H1 (cell line): Measurements from ENCODE around the gene ARHGAP6. TPM values are rescaled to one million over a fixed set of nuclear protein-coding genes. Genes with fewer than 3 reads are reported as not detected.

ENCODE experiments used
- CTCF ChIA-PET: fragments of 300-600 bp; sonication (Branson Sonifier 250); formaldehyde crosslinking; loops from one replicate; lab custom pipeline; 2021; ENCODE audit not compliant: partially characterized antibody; lab: Charles Lee
- POLR2A ChIA-PET: fragments of 300-600 bp; sonication (Branson Sonifier 250); formaldehyde crosslinking; loops from one replicate; lab custom pipeline; 2021; ENCODE audit warnings: inconsistent platforms; ENCODE audit not compliant: partially characterized antibody; lab: Charles Lee
- DNase-seq, 2 experiments: peaks; one replicate each; pipeline versions ENCODE4 v3.0.0 to v3.0.0-alpha.2; 2010 to 2022; ENCODE audit warnings: low spot score in 2 of 2, low read depth in 1 of 2, mixed read lengths in 1 of 2
- FAIRE-seq: peaks from 2 replicates; lab custom pipeline; 2011; peaks lifted over from hg19 to GRCh38; lab: Jason Lieb, UNC
- H2AFZ ChIP-seq: 2 replicates; pipeline ENCODE4 v1.8.1; 2012; ENCODE audit warnings: low read length, inconsistent platforms
- H2AK5ac ChIP-seq: 2 replicates; pipeline ENCODE4 v1.6.1; 2013; ENCODE audit warnings: low read depth, low read length
- H2BK120ac ChIP-seq: replicated peaks from 2 replicates; pipeline ENCODE3; 2013; ENCODE audit warnings: low read depth, low read length, inconsistent platforms
- H2BK12ac ChIP-seq: 2 replicates; pipeline ENCODE4 v1.6.1; 2013; ENCODE audit warnings: low read depth, low read length
- H2BK15ac ChIP-seq: 2 replicates; pipeline ENCODE4 v1.6.1; 2013; ENCODE audit warnings: low read length
- H2BK20ac ChIP-seq: 2 replicates; pipeline ENCODE4 v1.6.1; 2013; ENCODE audit warnings: low read length
- H2BK5ac ChIP-seq: 2 replicates; pipeline ENCODE4 v1.6.1; 2013; ENCODE audit warnings: low read depth, low read length
- H3K14ac ChIP-seq: 2 replicates; pipeline ENCODE4 v1.6.1; 2013; ENCODE audit warnings: inconsistent platforms; ENCODE audit not compliant: insufficient read length
- H3K18ac ChIP-seq: 2 replicates; pipeline ENCODE4 v1.6.1; 2013; ENCODE audit warnings: low read length; ENCODE audit errors: extremely low read depth
- H3K23ac ChIP-seq: 2 replicates; pipeline ENCODE4 v1.6.1; 2013; ENCODE audit warnings: inconsistent platforms; ENCODE audit not compliant: insufficient read length
- H3K23me2 ChIP-seq: 2 replicates; pipeline ENCODE4 v1.6.1; 2013; ENCODE audit warnings: low read depth, low read length
- H3K27ac ChIP-seq: 2 replicates; pipeline ENCODE4 v1.6.1; 2011; ENCODE audit warnings: low read depth, low read length, inconsistent platforms
- H3K27me3 ChIP-seq, 4 experiments: replicated peaks in 1 of 4; 1 replicate in 1 of 4; 2 replicates in 3 of 4; pipeline versions ENCODE4 v1.6.1 to v1.8.1; 2011 to 2013; ENCODE audit warnings: low read length in 3 of 4, mild to moderate bottlenecking in 3 of 4, inconsistent platforms in 2 of 4, mixed read lengths in 2 of 4, moderate library complexity in 1 of 4; ENCODE audit not compliant: control insufficient read depth in 3 of 4, insufficient read depth in 3 of 4; ENCODE audit errors: extremely low read depth in 1 of 4
- H3K36me3 ChIP-seq, 4 experiments: 2 replicates each; pipeline versions ENCODE4 v1.6.1 to v1.8.1; 2011 to 2013; ENCODE audit warnings: mild to moderate bottlenecking in 4 of 4, low read length in 3 of 4, moderate library complexity in 2 of 4, control low read depth in 1 of 4, inconsistent platforms in 1 of 4; ENCODE audit not compliant: insufficient read depth in 4 of 4, control insufficient read depth in 2 of 4
- H3K4ac ChIP-seq: replicated peaks from 2 replicates; pipeline ENCODE3; 2013; ENCODE audit warnings: low read length, low read depth, mixed read lengths, inconsistent platforms; ENCODE audit not compliant: insufficient read length
- H3K4me1 ChIP-seq, 4 experiments: replicated peaks in 1 of 4; 1 replicate in 1 of 4; 2 replicates in 3 of 4; pipeline versions ENCODE4 v1.6.1 to v1.8.1; 2011 to 2013; ENCODE audit warnings: low read length in 3 of 4, inconsistent platforms in 2 of 4, mixed read lengths in 1 of 4; ENCODE audit not compliant: insufficient read depth in 4 of 4, control insufficient read depth in 3 of 4
- H3K4me2 ChIP-seq, 2 experiments: 2 replicates each; pipeline versions ENCODE4 v1.6.1 to v1.8.1; 2011 to 2013; ENCODE audit warnings: low read depth in 2 of 2, low read length in 2 of 2, control low read depth in 1 of 2, inconsistent platforms in 1 of 2, mild to moderate bottlenecking in 1 of 2; ENCODE audit not compliant: insufficient read depth in 1 of 2
- H3K4me3 ChIP-seq, 4 experiments: fragments of 200-600, 300-600 bp in 1 of 4; sonication (generic), shearing (Covaris generic), sonication (Bioruptor Twin) in 1 of 4; 2 replicates each; pipeline versions ENCODE4 v1.5.1 to v1.8.1; 2011 to 2016; ENCODE audit warnings: low read length in 4 of 4, low read depth in 3 of 4, control low read depth in 2 of 4, inconsistent platforms in 2 of 4, mild to moderate bottlenecking in 2 of 4, mixed read lengths in 1 of 4, moderate library complexity in 1 of 4; ENCODE audit not compliant: insufficient read depth in 2 of 4; ENCODE audit errors: extremely low read depth in 1 of 4
- H3K56ac ChIP-seq: replicated peaks from 2 replicates; pipeline ENCODE3; 2013; ENCODE audit warnings: low read depth, mild to moderate bottlenecking, mixed read lengths, low read length, inconsistent platforms; ENCODE audit not compliant: insufficient read length
- H3K79me1 ChIP-seq: 2 replicates; pipeline ENCODE4 v1.6.1; 2013; ENCODE audit warnings: low read depth, low read length, control low read depth
- H3K79me2 ChIP-seq, 2 experiments: 2 replicates each; pipeline versions ENCODE4 v1.6.1 to v1.8.1; 2012 to 2013; ENCODE audit warnings: low read length in 2 of 2, mild to moderate bottlenecking in 2 of 2, inconsistent platforms in 1 of 2; ENCODE audit not compliant: insufficient read depth in 2 of 2, control insufficient read depth in 1 of 2
- H3K9ac ChIP-seq, 4 experiments: replicated peaks in 1 of 4; 1 replicate in 1 of 4; 2 replicates in 3 of 4; pipeline versions ENCODE4 v1.6.1 to v1.8.1; 2011 to 2013; ENCODE audit warnings: low read depth in 3 of 4, low read length in 3 of 4, control low read depth in 2 of 4, mild to moderate bottlenecking in 2 of 4, moderate library complexity in 2 of 4, inconsistent platforms in 1 of 4; ENCODE audit errors: extremely low read depth in 1 of 4
- H3K9me3 ChIP-seq, 2 experiments: 2 replicates each; pipeline versions ENCODE4 v1.6.1 to v1.8.1; 2012 to 2013; ENCODE audit warnings: mild to moderate bottlenecking in 2 of 2, moderate library complexity in 2 of 2, control low read depth in 1 of 2, inconsistent platforms in 1 of 2, low read depth in 1 of 2, low read length in 1 of 2, mixed read lengths in 1 of 2; ENCODE audit not compliant: insufficient read depth in 2 of 2
- H4K20me1 ChIP-seq, 2 experiments: replicated peaks in 1 of 2; 2 replicates each; pipeline versions ENCODE3 to v1.8.1; 2011 to 2013; ENCODE audit warnings: inconsistent platforms in 2 of 2, low read length in 2 of 2, mild to moderate bottlenecking in 1 of 2; ENCODE audit not compliant: insufficient read depth in 2 of 2, control insufficient read depth in 1 of 2
- H4K5ac ChIP-seq: 2 replicates; pipeline ENCODE4 v1.6.1; 2013; ENCODE audit warnings: low read length, low read depth, mixed read lengths, inconsistent platforms; ENCODE audit not compliant: insufficient read length
- H4K8ac ChIP-seq: 2 replicates; pipeline ENCODE4 v1.8.0; 2013; ENCODE audit warnings: mild to moderate bottlenecking, moderate library complexity, low read length, inconsistent platforms; ENCODE audit not compliant: insufficient read depth; ENCODE audit errors: extremely low read depth
- H4K91ac ChIP-seq: replicated peaks from 2 replicates; pipeline ENCODE3; 2013; ENCODE audit warnings: low read length, mixed read lengths, inconsistent platforms; ENCODE audit not compliant: insufficient read length
- BACH1 ChIP-seq: IDR thresholded peaks from 2 replicates; pipeline ENCODE4 v1.6.1; 2012; ENCODE audit warnings: low read length, improper control_type of control experiment
- BRCA1 ChIP-seq: IDR thresholded peaks from 2 replicates; pipeline ENCODE4 v1.6.1; 2012; ENCODE audit warnings: low read depth, low read length, improper control_type of control experiment
- CEBPB ChIP-seq: IDR thresholded peaks from 2 replicates; pipeline ENCODE4 v1.6.1; 2012; ENCODE audit warnings: low read depth, low read length
- CREB1 ChIP-seq: IDR thresholded peaks from 2 replicates; pipeline ENCODE4 v1.6.1; 2012; ENCODE audit warnings: inconsistent platforms
- CTBP2 ChIP-seq: IDR thresholded peaks from 2 replicates; pipeline ENCODE4 v1.7.0; 2011; ENCODE audit warnings: borderline replicate concordance, mild to moderate bottlenecking, moderate library complexity, mixed read lengths, low read length; ENCODE audit not compliant: insufficient read depth, insufficient read length
- KDM5A ChIP-seq: fragments of 200-600 bp; IDR thresholded peaks from 2 replicates; pipeline ENCODE4 v1.7.1; 2012; ENCODE audit warnings: mild to moderate bottlenecking, low read length, inconsistent platforms, mixed read lengths
- NRF1 ChIP-seq: IDR thresholded peaks from 2 replicates; pipeline ENCODE4 v1.6.1; 2011; ENCODE audit warnings: mild to moderate bottlenecking, low read depth, low read length, improper control_type of control experiment
- POLR2AphosphoS5 ChIP-seq: IDR thresholded peaks from 2 replicates; pipeline ENCODE4 v1.6.1; 2011; ENCODE audit warnings: low read depth, low read length
- RFX5 ChIP-seq: IDR thresholded peaks from 2 replicates; pipeline ENCODE4 v1.6.1; 2011; ENCODE audit warnings: low read depth, low read length, improper control_type of control experiment, borderline replicate concordance
- RNF2 ChIP-seq: fragments of 200-900, 300-1000 bp; sonication (generic); IDR thresholded peaks from 2 replicates; pipeline ENCODE4 v1.7.1; 2016; ENCODE audit warnings: borderline replicate concordance, low read depth, mild to moderate bottlenecking, antibody characterized with exemption, low read length; ENCODE audit not compliant: poor library complexity, severe bottlenecking; ENCODE audit errors: missing control alignments
- SP2 ChIP-seq: IDR thresholded peaks from 2 replicates; pipeline ENCODE4 v1.6.1; 2012; ENCODE audit warnings: mild to moderate bottlenecking, low read length, inconsistent platforms
- SRF ChIP-seq: IDR thresholded peaks from 2 replicates; pipeline ENCODE4 v1.6.1; 2011; ENCODE audit warnings: mild to moderate bottlenecking, low read depth, low read length, moderate library complexity
- TAF7 ChIP-seq: optimal IDR thresholded peaks from 2 replicates; pipeline ENCODE3; 2011; ENCODE audit warnings: low read depth, mild to moderate bottlenecking, inconsistent platforms, low read length, moderate library complexity, borderline replicate concordance
- TBP ChIP-seq: IDR thresholded peaks from 2 replicates; pipeline ENCODE4 v1.6.1; 2011; ENCODE audit warnings: low read depth, low read length, improper control_type of control experiment
- YY1 ChIP-seq: IDR thresholded peaks from 2 replicates; pipeline ENCODE4 v1.6.1; 2011; ENCODE audit warnings: low read depth, mild to moderate bottlenecking, low read length
- ZNF274 ChIP-seq: IDR thresholded peaks from 2 replicates; pipeline ENCODE4 v1.7.0; 2012; ENCODE audit warnings: low read length, borderline replicate concordance; ENCODE audit errors: extremely low read depth
- polyA plus RNA-seq, 7 experiments: library from polyadenylated mRNA; depleted of rRNA in 3 of 7; stranded (reverse) in 5 of 7; unstranded in 2 of 7; fragments of >200 nt in 5 of 7; fragments of 200-250 nt in 2 of 7; gene quantifications; 1 replicate in 5 of 7; 2 replicates in 1 of 7; 4 replicates in 1 of 7; pipeline versions ENCODE4 v1.2.1 to v1.2.3, GENCODE V29; 2011 to 2013; ENCODE audit warnings: missing spikeins in 2 of 7, mixed read lengths in 2 of 7
- total RNA-seq: library from RNA; stranded (reverse); fragmentation: NEBNext Ultra II Directional; extraction: Animal tissue kit (Norgen Biotek cat#: 25700); gene quantifications from 2 replicates; pipeline ENCODE4 v1.2.1, GENCODE V29; 2021

ARHGAP6 gene
- total and polyA plus RNA-seq, 2 of the 8 experiments (the other 6 are each of a cell fraction or from before 2014, with no cell fraction given), result 0.35 to 0.82 TPM

DNA sequence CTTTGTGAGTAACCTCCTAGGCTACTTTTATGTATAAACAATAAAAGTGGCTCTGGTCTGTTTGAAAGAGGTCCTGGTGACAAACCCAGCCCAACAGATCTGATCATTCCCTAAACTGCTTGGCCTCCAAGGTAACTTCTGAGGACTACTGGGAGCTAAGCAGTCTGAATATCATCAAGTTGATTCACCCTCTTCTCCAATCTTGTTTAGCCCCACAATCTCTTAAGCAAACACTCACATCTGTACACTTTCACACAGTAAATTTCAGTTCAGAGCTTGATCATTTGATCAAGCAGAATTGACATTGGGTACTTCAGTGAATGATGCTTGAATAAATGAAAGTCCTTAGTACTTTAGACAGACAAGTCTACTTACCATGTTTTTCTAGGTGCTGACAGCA, 479.9 kb downstream of the ARHGAP6 start:
- Histone ChIP-seq H4K91ac (no peak overlapping the region), H3K23ac (no peak overlapping the region), H3K27me3 (no peaks in the 10 kb centered on the region), H3K14ac (no peak overlapping the region), H3K56ac (no peak overlapping the region), H3K18ac (no peak overlapping the region), H4K8ac (no peak overlapping the region), H2AFZ (no peak overlapping the region), H2BK12ac (no peak overlapping the region), H3K9me3 (no peaks in the 10 kb centered on the region), H3K4me3 (no peak overlapping the region), H3K79me2 (no peaks in the 10 kb centered on the region), H2BK15ac (no peak overlapping the region), H3K4me2 (no peak overlapping the region), H2BK120ac (no peak overlapping the region), H3K36me3 (no peaks in the 10 kb centered on the region), H4K20me1 (no peaks in the 10 kb centered on the region), H2AK5ac (no peak overlapping the region), H3K23me2 (no peaks in the 10 kb centered on the region), H4K5ac (no peak overlapping the region), H3K4ac (no peak overlapping the region), H2BK20ac (no peak overlapping the region), H3K79me1 (no peaks in the 10 kb centered on the region), H3K27ac (no peak overlapping the region), H3K4me1 (no peaks in the 10 kb centered on the region), H3K9ac (no peak overlapping the region), H2BK5ac (no peak overlapping the region)
- DNase-seq, result no peak
- TF ChIP-seq NRF1 (no peak), TBP (no peak), TAF7 (no peak), SRF (no peak), BACH1 (no peak), YY1 (no peak), POLR2AphosphoS5 (no peak), RFX5 (no peak), CTBP2 (no peak), KDM5A (no peak), ZNF274 (no peak), RNF2 (no peak), CREB1 (no peak), BRCA1 (no peak), SP2 (no peak), CEBPB (no peak)
- no peak for FAIRE-seq
- ChIA-PET POLR2A (no interaction called here), CTCF (no interaction called here)
